ENCODE measurements around the gene CEACAM20.
"Not testable (repeated sequence)": the region's sequence is repeated elsewhere in the genome, so short reads cannot be mapped to it uniquely, and the experiment has no call there.

CEACAM20 gene

DNA sequence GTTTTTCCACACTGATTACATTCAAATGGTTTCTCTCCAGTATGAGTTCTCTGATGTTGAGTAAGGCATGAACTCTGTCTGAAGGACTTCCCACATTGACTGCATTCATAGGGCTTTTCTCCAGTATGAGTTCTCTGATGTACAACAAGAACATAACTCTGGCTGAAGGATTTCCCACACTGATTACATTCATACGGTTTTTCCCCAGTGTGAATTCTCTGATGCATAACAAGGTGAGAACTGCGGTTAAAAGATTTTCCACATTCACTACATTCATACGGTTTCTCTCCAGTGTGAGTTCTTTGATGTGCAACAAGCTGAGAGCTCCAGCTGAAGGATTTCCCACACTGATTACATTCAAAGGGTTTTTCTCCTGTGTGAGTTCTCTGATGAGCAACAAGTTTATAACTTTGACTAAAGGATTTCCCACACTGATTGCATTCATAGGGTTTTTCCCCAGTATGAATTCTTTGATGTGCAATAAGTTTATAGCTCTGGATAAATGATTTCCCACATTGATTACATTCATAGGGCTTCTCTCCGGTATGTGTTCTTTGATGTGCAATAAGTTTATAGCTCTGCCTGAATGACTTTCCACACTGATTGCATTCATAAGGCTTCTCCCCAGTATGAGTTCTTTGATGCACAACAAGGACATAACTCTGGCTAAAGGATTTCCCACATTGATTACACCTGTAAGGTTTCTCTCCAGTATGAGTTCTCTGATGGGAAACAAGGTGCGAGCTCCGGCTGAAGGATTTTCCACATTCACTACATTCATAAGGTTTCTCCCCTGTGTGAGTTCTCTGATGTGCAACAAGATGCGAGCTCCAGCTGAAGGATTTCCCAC lies 52.7 kb downstream of the CEACAM20 start:
- no peak for DNase-seq (ENCODE audit: low read depth)

- DNase-seq (ENCODE audit: low read depth) = not testable (repeated sequence)
These were observed 60.7 kb downstream of the CEACAM20 start for GRCh38 chr19:44468730-44469129.

GRCh38 chr19:44462600-44463286 lies 66.7 kb downstream of the CEACAM20 start:
- not testable (repeated sequence) for DNase-seq (ENCODE audit: low read depth)
